ENCODE measurements around the gene ZNF410.

- TF ChIP-seq CTCF (IDR thresholded peaks at IDR 0.05), result no peak
- TF ChIP-seq POLR2AphosphoS5 (IDR thresholded peaks at IDR 0.05), result no peak
Measured at GRCh38 chr14:73961192-73961591, 74.5 kb downstream of the ZNF410 start.
